GM18517 (cell line): ENCODE data around the gene HMCN1.
"Not testable (repeated sequence)": the region's sequence is repeated elsewhere in the genome, so short reads cannot be mapped to it uniquely, and the experiment has no call there.

Experiments used
- ATAC-seq: cut with Tn5 transposase; IDR thresholded peaks from one replicate; pipeline ENCODE4 v1.9.1; 2021; ENCODE audit warnings: mild to moderate bottlenecking, moderate library complexity; ENCODE audit not compliant: unreplicated experiment

Gene HMCN1

DNA sequence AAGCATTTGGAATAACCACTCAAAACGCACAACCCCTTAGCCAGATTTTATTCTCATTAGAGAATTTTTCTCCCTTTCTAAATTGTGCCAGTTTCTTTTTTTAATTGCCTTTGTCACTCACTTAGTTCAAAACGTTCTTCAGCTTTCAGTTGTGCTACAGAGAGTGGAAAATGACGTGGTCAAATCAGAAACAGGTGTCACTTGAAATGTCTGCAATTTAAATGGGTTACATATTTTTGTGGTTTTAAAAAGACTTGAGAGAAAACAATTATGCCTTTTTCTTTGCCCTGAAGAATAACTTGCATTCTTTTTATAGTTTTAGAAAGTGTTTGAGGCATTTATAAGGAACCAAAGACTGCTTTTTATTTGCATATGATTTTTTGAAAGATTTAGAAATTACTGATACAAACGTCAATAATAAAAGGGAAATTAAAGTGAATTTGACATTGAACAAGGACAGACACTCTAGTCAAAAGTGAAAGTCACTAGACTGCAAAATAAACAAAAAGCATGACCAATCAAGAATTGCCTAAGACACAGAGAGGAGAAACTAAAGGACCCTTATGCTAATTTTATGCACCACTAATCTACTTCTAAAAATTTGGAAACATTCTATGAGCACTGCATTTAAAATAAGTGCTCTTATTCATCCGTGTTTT, 449.9 kb downstream of the HMCN1 start:
- peak; percentile 75 for ATAC-seq

DNA sequence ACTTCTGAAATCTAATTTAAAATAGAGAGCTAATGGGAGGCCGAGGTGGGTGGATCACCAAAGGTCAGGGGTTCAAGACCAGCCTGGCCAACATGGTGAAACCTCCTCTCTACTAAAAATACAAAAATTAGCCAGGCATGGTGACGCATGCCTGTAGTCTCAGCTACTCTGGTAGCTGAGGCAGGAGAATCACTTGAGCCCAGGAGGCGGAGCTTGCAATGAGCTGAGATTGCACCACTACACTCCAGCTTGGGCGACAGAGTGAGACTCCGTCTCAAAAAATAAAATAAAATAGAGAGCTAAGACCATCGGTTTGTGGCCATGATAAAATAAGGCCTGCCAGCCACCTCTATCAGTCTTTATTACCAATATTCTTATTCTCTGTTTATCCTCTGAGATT, 452.1 kb downstream of the HMCN1 start:
- not testable (repeated sequence) for ATAC-seq

DNA sequence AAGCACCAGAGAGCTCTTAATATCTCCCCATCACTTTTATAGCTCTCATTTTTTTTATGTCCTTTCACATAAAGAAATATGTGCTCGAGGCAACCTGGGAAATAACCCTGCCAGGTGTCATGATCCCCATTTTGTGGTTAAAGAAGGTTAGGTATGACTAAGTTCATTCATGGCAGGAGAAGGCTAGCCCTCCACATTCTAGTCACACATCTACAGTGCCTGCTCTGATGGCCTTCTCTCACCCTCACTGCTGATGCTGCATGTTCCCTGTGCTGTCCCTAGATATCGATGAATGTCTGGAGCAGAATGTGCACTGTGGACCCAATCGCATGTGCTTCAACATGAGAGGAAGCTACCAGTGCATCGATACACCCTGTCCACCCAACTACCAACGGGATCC, 453.4 kb downstream of the HMCN1 start:
- peak; percentile 41 for ATAC-seq

DNA sequence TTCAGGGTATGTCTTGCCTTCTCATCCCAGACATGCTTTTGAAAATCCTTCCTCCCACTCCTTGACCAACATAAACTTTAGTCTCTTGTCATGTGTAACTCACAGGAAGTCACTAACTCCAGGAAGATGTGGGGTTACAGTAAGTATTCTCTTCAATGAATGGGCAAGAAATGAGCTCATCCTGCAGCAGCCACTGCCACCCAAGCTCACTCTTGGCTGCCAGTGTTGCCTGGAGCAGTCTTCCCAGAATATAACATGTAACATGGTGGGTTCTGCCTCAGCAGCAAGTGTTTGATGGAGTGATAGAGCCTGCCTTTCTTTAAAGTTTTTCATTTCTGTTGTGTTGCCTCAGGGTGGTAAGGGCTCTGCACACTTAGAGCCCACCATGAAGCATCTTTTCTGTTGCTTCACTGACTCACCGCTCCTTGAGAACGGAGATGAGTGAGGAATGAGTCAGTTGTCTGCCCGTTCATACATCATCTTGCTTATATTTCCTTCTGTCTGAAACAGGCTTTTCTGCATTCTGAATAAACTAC, 453.9 kb downstream of the HMCN1 start:
- no peak for ATAC-seq

DNA sequence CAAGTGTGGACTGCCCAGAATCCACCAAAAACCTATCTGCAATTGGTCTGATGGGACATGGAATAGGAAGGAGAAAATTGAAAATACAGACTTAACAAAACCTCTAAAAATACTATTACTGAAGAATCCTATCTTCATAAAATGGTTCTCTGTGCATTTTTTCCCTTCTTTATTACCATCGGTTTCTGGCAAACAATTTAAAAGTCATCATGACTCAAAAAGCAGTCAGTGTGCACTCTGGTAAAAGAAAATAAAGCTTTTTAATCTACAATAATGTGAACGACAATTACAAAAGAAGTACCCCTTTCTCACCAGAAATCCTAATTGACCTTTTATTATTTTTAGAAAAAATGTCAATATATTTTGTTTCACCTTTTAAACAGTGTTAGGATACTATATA, 454.5 kb downstream of the HMCN1 start:
- no peak for ATAC-seq

DNA sequence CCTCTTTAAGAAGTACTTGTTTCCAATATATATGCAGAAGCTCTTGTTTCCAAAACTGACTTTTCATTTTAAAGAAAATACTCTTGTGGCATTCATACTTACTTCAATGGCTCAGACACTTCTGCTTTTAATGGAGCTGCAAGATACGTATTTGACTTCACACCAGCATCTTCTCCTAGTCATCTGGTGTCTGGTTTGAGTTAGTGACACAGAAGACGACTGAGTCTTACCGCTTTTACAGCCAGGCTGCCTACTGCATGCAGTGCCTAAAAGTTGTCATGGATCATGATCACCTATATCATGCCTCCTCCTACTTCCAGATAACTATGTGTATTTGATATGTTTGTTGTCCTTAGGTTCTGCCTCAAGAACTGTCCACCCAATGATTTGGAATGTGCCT, 455.0 kb downstream of the HMCN1 start:
- ATAC-seq, result no peak

DNA sequence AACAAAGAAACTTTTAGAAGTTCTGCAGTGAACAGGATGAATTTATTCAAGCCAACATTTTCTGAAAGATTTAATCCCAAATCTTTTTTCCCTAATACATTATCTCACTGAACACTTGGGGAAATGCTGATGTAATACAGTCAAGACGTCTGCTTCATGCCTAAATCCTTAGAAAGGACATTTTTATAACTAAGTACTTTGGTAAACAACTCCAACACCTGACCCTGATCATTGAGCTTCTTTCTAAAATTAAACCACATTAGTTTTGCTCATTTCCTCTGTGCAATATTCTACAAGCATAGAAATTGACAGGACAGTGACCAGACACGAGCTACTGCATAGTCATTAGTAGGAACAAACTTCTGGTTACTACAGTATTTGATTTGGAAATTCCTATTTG, 457.3 kb downstream of the HMCN1 start:
- ATAC-seq, result no peak

DNA sequence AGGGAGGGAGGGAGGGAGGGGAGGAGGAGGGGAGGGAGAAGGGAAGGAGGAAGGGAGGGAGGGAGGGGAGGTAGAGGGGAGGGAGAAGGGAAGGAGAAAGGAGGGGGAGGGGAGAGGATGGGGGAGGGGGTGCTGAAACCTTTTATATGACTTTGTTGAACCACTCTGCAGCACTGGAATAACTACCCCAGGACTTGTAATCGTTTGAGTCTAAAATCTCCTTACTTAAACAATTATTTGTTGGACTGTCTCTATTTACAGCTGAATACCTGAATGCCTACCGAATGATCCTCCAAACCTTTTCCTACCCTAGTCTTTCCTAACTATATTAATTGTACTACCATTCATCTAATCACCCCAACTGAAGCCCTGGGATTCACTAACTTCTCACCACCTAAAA, 459.0 kb downstream of the HMCN1 start:
- ATAC-seq, result no peak

DNA sequence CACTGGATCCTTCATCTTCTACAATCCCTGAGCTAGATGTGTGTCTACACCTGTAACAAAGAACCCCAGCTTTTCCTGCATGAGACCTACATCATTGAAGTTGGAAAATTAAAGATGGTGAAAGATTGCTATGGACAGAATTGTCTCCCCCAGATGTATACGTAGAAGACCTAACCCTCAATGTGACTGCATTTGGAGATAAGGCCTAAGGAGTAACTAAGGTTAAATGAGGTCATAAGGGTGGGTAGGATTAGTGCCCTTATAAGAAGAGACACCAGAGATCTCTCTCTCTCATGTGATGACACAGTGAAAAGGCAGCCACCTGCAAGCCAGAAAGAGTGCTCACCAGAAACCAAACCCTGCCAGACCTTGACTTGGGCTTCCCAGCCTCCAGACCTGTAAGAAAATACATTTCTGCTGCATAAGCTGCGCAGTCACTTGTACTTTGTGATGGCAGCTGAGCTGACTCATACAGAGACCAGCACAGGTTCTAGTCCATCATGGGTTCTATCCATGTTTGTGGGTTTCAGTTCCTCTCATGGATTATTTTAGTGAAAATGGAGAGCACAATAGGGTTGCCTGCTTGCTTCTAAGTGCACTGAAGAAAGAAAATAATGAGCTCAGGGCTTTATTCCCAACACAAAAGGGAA, 460.0 kb downstream of the HMCN1 start:
- ATAC-seq, result peak; percentile 96

DNA sequence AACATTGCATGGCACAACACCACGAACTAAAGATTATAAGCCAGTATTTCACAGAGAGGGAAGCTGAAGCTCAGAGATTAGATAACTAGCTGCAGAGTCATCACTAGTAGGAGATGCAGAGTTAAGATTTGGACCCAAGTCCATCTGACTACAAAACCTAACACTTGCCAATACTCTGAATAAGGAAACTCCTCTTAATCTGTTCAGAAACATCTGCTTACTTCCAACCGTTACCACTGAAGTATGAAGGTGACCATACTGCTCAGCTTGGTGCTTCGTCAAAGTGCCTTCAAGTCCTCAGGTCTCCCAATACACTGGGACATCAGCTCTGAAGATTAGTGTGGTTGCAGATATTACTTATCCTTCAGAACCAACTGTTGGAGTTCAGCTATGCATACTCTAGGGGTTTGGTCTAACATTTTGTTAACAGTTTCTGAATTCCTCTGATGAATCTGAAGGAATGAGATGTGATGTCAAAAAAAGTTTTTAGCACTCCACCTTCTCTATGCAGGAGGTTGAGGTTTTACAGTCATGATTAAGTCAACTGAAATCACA, 461.3 kb downstream of the HMCN1 start:
- no peak for ATAC-seq

DNA sequence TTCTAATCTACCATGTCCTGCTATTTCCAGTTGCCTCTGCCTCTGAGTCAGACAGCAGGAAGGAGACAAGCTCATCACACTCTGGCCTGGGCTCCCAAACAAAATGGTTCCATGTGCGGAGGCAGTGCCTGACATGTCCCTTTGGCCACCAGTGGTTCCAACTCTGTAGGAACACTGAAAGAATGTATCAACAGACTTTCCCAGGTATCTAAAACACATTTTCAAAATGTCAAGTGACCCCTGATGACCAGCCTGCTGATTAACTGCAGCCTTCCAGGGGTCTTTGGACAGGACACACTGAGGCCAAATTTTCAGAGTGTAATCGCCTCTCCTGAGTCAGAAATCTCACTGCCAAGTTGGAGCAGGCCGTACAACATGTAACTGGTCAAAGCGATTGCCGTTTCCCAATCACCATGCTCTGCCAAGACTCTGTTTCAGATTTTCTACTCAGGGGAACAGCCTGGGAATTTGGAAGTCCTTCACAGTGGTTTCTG, 468.1 kb downstream of the HMCN1 start:
- ATAC-seq, result no peak

DNA sequence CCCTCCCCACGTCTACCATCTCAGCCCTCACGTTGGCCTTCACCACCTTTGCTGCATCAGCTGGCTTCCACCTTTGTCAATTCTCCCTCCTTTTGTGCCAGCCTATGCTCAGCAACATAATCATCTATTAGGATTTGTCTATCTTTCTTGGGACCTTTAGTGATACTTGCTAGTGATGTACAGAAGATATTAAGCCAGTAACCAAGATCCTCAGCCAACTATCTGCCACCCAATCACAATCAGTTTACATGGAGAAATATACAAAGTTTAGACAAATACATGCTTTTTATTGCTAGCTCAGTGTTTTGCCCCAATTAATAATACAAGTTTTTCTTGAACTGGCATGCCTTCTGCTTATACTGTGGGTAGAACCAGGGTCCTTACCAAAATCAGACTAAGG, 468.6 kb downstream of the HMCN1 start:
- ATAC-seq, result no peak

DNA sequence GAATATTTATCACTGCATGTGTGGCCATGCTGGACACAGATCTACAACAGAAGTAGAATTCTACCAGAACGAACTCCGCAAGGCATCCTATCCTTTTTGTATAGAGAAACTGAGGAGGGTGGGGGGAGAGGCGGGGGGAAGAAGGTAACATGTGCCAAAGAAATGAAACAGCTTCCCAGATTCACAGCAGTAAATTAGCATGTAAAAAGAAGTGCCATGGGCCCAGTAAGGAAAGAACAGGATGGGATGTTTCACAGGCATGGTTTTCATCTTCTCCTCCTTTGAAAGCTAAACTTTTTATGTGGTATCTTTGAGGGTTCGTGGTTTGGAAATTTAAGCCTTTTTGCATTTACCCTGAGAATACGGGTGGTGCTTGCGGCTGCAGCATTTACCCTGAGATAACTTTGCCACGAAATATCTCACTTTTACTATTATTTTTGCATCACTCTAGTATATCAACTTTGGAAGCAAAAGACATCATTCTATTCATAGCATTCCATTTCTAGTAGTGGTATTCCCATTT, 471.9 kb downstream of the HMCN1 start:
- ATAC-seq, result no peak

DNA sequence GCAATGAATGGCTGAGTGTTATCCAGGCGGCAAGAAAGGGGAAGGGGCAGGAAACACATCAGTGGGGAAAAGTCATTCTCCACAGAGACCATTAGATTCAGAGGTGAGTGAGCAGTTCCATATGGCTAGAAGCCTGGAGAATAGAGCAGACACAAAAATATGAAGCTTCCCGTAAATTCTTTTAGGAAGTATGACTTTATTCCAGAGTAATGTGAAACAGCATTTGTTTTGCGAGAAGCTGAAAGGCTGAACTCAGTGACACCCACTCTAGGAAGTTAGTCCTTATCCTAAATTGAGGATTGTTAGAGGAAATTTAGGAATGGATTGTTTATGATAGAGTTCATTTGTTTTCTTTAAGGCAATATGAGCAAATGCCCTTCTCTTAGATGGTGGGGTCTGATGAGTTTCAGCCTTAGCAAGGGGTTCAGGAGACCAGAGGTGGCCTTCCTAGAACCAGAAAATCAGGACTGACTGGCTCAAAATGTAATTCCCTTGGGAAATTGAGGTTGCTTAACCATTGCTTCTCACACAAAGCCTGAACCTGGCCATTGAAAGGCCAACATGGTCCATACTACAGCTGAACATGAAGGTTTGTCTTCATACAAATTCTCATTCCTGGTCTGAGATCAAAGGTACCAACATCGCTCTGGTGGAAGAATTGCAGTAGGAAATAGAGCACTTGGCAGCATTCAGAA, 473.3 kb downstream of the HMCN1 start:
- ATAC-seq, result no peak

DNA sequence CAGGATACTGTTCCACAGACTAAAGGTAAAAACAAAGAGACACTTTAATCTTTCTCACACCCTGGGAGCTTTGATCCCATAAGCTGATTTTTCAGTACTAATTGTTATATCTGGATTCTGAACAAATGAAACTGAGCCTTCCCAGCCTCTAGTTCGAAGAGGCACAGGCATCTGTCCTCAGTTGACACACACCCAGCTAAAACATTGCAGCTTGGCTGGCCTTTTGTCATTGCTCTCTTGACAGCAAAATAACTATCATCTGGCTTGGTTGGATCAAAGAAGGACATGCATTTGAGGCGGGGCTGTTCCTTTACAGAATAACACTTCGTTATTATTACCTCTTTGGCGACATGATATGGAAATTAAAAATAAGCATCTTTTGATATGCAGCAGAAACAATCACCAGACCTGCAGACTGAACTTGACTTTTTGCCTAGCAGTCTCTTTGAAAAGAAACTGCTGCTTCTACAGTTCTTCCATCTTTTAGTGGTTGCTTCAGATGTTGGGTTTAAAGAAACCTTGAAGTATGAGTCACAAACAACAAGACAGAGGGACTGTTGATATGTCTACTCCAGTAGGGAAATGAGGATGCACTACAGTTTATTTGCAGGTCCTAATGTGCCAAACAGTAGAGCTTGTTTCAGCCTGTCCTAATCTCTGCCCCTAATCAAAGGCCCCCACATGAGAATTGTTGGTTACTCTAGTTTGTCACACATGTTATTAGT, 474.4 kb downstream of the HMCN1 start:
- ATAC-seq, result no peak

DNA sequence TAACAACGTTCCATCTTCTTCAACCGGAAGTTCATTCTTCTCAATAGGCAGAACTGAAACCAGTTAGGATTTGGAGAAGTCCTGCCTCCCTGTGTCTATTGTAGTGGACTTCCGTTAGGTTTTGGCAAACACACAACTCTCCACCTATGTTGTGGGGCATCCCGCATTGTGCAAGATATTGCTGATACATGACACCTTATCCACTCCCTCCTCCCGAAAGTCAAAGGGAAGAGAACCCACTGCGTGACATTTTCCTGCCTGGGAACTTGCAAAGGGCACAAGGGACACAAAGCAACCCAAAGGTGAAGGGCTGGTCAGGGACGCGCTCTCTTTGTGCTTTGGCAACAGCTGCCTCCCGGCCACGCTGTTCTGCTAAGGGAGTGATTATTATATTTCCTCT, 476.1 kb downstream of the HMCN1 start:
- no peak for ATAC-seq

DNA sequence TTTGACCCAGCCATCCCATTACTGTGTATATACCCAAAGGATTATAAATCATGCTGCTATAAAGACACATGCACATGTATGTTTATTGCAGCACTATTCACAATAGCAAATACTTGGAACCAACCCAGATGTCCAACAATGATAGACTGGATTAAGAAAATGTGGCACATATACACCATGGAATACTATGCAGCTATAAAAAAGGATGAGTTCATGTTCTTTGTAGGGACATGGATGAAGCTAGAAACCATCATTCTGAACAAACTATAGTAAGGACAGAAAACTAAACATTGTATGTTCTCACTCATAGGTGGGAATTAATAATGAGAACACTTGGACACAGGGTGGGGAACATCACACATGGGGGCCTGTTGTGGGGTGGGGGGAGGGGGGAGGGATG, 477.4 kb downstream of the HMCN1 start:
- not testable (repeated sequence) for ATAC-seq

DNA sequence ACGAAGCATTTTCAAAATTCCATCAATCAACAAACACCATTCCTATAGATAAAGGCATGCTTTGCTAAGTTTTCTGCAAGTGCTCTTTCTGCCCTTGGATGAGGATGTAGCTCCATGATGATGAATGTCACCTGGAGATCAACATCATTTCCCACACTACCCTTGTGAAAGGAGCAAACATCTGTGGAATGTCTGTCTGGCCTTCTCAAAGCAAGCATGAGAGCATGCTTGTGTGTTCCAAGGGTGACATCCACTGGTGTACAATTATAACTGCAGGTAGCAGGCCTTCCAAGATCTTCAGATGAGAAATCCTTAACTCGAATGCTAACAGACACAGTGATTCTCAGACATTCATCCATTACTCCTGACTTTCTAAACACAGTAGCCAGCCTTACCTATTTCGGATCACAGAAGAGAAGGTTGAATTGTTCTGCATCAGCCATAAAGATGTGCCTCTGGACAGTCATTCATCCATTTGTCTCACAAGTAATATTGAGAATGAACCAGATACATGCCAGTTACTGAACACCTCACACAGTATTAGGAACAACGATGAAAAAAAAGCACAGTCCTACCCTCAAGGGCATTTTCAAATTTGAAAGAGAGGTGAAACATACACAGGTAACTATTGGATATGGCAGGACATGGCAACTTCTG, 478.5 kb downstream of the HMCN1 start:
- ATAC-seq, result peak; percentile 92

DNA sequence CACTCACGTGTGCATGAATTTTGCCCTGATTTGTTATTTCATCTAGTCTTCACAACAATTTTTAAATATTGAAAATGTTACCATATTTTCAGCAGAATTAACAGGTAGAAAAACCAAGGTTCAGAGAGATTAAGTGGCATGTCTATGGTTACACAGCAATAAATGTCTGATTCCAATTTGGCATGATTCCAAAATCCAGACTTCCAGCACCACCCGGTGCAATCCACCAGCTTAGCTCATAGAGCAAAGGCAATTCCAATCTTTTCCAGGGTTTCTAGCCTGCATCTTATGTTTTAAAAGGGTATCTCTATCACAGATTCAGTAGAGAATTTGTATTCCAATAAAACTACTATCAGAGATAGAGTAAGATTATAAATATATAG, 479.0 kb downstream of the HMCN1 start:
- no peak for ATAC-seq

DNA sequence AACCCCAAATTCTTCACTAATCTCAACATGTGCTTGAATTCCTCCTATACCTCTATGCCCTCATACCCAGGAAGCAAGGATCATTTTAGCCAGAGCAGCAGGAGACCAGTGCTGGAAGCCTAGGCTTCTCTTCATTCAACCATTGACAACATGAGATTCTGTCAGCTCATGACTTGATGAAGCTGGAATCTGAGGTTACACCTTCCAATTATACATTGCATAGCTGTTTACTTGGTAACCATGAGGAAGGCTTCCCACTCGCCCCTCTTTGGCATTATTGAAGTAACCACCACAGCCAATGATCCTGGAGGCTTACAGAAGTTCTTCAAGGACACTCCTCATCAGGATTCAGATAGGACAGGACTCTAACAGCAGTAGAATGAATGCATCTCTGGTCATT, 480.6 kb downstream of the HMCN1 start:
- ATAC-seq, result no peak
